DMS53 treated with DMSO at 0.1 percent for 48 hours (cell line): Measurements from ENCODE around the gene LRRC37A3.
A peak's percentile ranks its signal among the peaks of the same experiment; 100 is the strongest.
"Not testable (repeated sequence)": the region's sequence is repeated elsewhere in the genome, so short reads cannot be mapped to it uniquely, and the experiment has no call there.

ENCODE experiments used
- DNase-seq: peaks from one replicate; lab custom pipeline; 2025; ENCODE audit not compliant: unreplicated experiment; lab: John Stamatoyannopoulos, UW

LRRC37A3 gene

GRCh38 chr17:64926430-64926829 is 7.2 kb upstream of the LRRC37A3 start:
- not testable (repeated sequence) for DNase-seq

- DNase-seq, result not testable (repeated sequence)
Observed at GRCh38 chr17:64925244-64925643, 6.0 kb upstream of the LRRC37A3 start.

GRCh38 chr17:64923051-64923568 is 3.8 kb upstream of the LRRC37A3 start:
- DNase-seq, result not testable (repeated sequence)

- DNase-seq, result no peak
Observed at GRCh38 chr17:64920419-64921172, 1.3 kb upstream of the LRRC37A3 start.

- DNase-seq, result no peak
Observed at GRCh38 chr17:64920026-64920418, 744 bp upstream of the LRRC37A3 start.

- not testable (repeated sequence) for DNase-seq
Observed at GRCh38 chr17:64918842-64919288, 413 bp downstream of the LRRC37A3 start.

- DNase-seq, result not testable (repeated sequence)
Observed at GRCh38 chr17:64917540-64917939, 1.7 kb downstream of the LRRC37A3 start.

- DNase-seq, result not testable (repeated sequence)
Observed at GRCh38 chr17:64915244-64915643, 4.0 kb downstream of the LRRC37A3 start.

GRCh38 chr17:64910191-64910514 is 9.1 kb downstream of the LRRC37A3 start:
- not testable (repeated sequence) for DNase-seq

GRCh38 chr17:64909511-64910190 is 9.6 kb downstream of the LRRC37A3 start:
- not testable (repeated sequence) for DNase-seq

GRCh38 chr17:64904069-64904468 is 15.2 kb downstream of the LRRC37A3 start:
- DNase-seq, result not testable (repeated sequence)

- DNase-seq, result not testable (repeated sequence)
Observed at GRCh38 chr17:64897136-64897535, 22.1 kb downstream of the LRRC37A3 start.

- DNase-seq, result not testable (repeated sequence)
Observed at GRCh38 chr17:64874210-64874609, 45.1 kb downstream of the LRRC37A3 start.

- DNase-seq, result peak; percentile 4
Observed at GRCh38 chr17:64847504-64848466, 71.5 kb downstream of the LRRC37A3 start.

GRCh38 chr17:64846892-64847291 is 72.4 kb downstream of the LRRC37A3 start:
- not testable (repeated sequence) for DNase-seq

- not testable (repeated sequence) for DNase-seq
Observed at GRCh38 chr17:64843918-64844317, 75.4 kb downstream of the LRRC37A3 start.

- DNase-seq, result not testable (repeated sequence)
Observed at GRCh38 chr17:64842900-64843299, 76.4 kb downstream of the LRRC37A3 start.

- not testable (repeated sequence) for DNase-seq
Observed at GRCh38 chr17:64840960-64841359, 78.3 kb downstream of the LRRC37A3 start.

GRCh38 chr17:64838513-64838912 is 80.8 kb downstream of the LRRC37A3 start:
- not testable (repeated sequence) for DNase-seq

- DNase-seq, result peak; percentile 44
Observed at GRCh38 chr17:64837018-64837761, 82.1 kb downstream of the LRRC37A3 start.
